PFSK-1 (cell line): ENCODE results near the gene RIPPLY1.

Experiments
- FOXP2 ChIP-seq: optimal IDR thresholded peaks from 2 replicates; pipeline ENCODE3; 2011; ENCODE audit warnings: borderline replicate concordance, control low read depth, inconsistent platforms; ENCODE audit not compliant: insufficient read depth; ENCODE audit errors: extremely low read length, extremely low read depth
- POLR2AphosphoS5 ChIP-seq: IDR thresholded peaks from 2 replicates; pipeline ENCODE4 v1.6.1; 2012; ENCODE audit warnings: low read depth, mild to moderate bottlenecking, control low read depth, low read length, moderate library complexity
- SIN3A ChIP-seq: IDR thresholded peaks from 2 replicates; pipeline ENCODE4 v1.6.1; 2012; ENCODE audit warnings: mild to moderate bottlenecking, low read length, moderate library complexity, borderline replicate concordance; ENCODE audit not compliant: insufficient read depth
- TAF1 ChIP-seq: IDR thresholded peaks from 2 replicates; pipeline ENCODE4 v1.6.1; 2012; ENCODE audit warnings: low read length, control low read depth, borderline replicate concordance; ENCODE audit not compliant: insufficient read depth
- TF ChIP-seq, protein P1 (sequence below), 2 experiments: IDR thresholded peaks; 2 replicates each; pipeline versions ENCODE4 v1.6.1 to v1.8.0; 2011 to 2012; ENCODE audit warnings: low read depth in 2 of 2, low read length in 2 of 2, control low read depth in 1 of 2, inconsistent platforms in 1 of 2, mild to moderate bottlenecking in 1 of 2, moderate library complexity in 1 of 2; ENCODE audit not compliant: insufficient read depth in 1 of 2

- no peak for TF ChIP-seq POLR2AphosphoS5
- no peak for TF ChIP-seq TAF1
- TF ChIP-seq, protein P1, sequence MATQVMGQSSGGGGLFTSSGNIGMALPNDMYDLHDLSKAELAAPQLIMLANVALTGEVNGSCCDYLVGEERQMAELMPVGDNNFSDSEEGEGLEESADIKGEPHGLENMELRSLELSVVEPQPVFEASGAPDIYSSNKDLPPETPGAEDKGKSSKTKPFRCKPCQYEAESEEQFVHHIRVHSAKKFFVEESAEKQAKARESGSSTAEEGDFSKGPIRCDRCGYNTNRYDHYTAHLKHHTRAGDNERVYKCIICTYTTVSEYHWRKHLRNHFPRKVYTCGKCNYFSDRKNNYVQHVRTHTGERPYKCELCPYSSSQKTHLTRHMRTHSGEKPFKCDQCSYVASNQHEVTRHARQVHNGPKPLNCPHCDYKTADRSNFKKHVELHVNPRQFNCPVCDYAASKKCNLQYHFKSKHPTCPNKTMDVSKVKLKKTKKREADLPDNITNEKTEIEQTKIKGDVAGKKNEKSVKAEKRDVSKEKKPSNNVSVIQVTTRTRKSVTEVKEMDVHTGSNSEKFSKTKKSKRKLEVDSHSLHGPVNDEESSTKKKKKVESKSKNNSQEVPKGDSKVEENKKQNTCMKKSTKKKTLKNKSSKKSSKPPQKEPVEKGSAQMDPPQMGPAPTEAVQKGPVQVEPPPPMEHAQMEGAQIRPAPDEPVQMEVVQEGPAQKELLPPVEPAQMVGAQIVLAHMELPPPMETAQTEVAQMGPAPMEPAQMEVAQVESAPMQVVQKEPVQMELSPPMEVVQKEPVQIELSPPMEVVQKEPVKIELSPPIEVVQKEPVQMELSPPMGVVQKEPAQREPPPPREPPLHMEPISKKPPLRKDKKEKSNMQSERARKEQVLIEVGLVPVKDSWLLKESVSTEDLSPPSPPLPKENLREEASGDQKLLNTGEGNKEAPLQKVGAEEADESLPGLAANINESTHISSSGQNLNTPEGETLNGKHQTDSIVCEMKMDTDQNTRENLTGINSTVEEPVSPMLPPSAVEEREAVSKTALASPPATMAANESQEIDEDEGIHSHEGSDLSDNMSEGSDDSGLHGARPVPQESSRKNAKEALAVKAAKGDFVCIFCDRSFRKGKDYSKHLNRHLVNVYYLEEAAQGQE (IDR thresholded peaks at IDR 0.05; ENCODE audit: insufficient read depth in 1 of 2, low read depth in 2 of 2, low read length in 2 of 2): no peak
- TF ChIP-seq SIN3A: no peak
- no peak for TF ChIP-seq FOXP2
These were observed 28.0 kb downstream of the RIPPLY1 start for GRCh38 chrX:106875151-106875550.
